Measurements from ENCODE around the gene GHRL.

Gene GHRL

DNA sequence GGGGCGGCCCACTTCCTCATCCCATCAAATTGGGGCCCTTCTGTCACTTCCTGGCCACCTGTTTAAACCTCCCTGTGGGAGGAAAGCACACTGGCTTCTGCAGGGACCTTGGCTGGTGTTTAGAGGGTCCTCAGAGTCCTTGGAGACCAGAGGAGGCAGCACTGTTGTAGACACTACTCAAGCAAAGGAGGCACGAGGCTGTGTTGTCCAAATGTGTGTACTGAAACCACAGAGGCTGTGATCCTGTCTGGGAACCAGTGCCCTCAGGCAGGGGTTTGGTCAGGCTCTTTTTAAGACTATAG lies 40.6 kb upstream of the GHRL start:
- TF ChIP-seq CTCF (IDR thresholded peaks at IDR 0.05; ENCODE audit: extremely low read depth, missing control alignments) = no peak
- DNase-seq (ENCODE audit: low spot score) = no peak

DNA sequence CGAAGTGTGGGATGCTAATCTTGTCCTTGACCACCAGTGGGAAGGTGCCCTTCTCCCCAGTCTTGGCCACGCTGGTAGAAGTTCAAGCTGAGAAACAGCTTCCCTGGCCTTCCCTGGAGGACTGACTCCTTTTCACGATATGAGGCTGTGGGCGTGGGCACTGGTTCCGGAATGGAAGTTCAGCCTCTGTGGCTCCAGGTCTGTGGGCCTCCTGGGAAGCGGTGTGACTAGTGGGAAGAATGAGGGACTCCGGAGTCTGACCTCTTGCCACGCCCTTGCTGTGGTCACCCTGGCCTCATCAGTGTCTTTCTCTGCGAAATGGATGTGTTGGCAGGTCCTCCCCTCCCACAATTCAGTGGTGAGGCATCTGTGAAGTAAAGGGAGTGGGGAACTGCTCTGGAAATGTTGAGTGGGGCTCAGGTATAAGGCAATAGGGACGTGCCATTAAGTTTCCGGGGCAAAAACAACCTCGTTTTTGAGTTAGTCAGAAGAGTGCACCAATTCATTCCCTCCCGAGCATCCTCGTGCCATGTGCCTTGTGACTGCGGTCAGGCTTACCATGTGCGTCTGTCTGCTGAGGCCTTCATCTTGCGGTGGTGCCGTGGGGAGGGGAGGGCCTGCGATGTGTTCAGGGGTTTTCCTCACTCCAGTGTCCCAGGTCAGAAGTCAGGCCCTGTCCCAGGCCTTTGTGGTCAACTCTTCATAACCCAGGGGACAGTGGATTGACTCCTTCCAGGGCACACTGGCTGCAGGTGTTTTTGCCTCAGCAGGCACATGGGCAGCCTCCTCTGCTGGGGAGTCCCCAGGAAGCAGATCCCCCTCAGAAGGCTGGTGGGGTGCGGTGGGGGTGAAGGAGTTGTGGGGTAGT lies 40.0 kb upstream of the GHRL start:
- DNase-seq (ENCODE audit: low spot score) = no peak
- no peak for TF ChIP-seq CTCF (IDR thresholded peaks at IDR 0.05; ENCODE audit: extremely low read depth, missing control alignments)

GRCh38 chr3:10331320-10331719 lies 38.6 kb upstream of the GHRL start:
- no peak for TF ChIP-seq CTCF (IDR thresholded peaks at IDR 0.05; ENCODE audit: extremely low read depth, missing control alignments)
- no peak for DNase-seq (ENCODE audit: low spot score)

DNA sequence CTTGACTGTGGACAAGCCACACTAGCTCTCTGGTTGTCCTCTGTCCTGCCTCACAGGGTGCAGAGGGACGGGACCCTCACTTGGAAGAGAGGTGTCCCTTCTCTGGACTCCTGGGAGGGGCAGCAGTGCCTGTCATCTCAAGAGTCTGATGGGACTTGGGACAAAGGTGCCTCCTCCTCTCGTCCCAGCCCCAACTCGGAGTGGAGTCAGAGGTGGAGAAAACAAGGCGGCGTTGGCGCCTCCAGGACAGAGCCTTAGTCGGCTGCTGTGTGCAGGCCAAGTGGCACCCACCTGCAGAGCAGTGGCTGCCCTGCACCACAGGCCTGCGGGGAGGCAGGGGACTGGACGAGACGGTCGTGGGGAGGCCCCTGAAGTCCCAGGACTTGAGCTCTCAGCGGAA lies 37.6 kb upstream of the GHRL start:
- no peak for TF ChIP-seq CTCF (IDR thresholded peaks at IDR 0.05; ENCODE audit: extremely low read depth, missing control alignments)
- DNase-seq (ENCODE audit: low spot score) = no peak

DNA sequence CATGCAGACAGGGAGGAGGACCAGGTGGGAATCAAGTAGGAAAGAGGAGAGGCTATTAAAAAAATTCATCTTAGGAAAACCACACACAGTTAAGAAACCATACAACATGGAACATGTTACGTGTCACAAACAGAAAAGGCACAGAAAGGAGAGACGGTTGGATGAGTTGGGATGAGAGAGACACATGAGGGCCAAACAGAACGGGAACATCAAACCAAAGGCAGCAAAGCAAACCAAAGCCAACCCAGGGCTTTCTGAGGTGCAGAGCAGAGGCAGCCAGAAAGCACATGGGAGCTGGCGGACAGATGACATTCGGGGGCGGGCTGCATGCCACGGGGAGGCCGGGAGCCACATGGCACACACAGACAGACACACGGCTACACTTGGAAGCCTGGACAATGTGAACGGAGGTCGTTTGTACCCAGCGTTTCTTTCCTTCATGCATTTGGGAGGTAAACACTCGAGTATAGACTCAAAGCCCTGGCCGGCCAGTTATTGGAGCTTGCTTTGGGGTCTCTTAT lies 36.8 kb upstream of the GHRL start:
- no peak for TF ChIP-seq CTCF (IDR thresholded peaks at IDR 0.05; ENCODE audit: extremely low read depth, missing control alignments)
- DNase-seq (ENCODE audit: low spot score) = no peak

DNA sequence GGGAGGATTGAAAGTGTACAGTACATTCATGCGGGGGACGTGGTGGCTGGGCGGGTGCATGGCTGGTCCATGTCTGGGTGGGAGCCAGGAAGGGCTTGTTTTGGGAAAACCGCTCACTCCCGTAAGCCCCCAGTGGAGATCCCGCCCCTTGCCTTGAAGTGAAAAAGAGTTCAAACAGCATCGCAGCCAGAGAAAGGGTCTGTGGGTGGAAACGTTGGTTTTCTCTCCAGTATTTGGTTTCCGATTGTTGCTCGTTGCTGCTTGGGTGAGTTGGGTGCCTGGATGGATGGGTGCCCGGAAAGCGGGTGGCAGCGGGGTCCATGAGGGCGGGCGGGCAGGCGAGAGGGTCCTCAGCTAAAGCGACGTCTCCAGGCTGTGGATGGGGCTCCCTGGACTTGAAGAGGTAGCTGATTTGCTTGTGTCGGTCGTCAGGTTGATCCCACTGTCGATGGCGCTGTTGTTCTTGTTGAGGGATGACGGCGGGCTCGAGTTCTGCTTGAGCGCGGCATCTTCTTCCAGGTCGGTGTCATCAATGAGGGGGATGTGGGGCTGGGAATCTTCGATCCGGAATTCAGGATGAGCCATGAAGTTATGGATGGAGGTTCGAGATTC lies 35.8 kb upstream of the GHRL start:
- no peak for TF ChIP-seq CTCF (IDR thresholded peaks at IDR 0.05; ENCODE audit: extremely low read depth, missing control alignments)
- no peak for DNase-seq (ENCODE audit: low spot score)

DNA sequence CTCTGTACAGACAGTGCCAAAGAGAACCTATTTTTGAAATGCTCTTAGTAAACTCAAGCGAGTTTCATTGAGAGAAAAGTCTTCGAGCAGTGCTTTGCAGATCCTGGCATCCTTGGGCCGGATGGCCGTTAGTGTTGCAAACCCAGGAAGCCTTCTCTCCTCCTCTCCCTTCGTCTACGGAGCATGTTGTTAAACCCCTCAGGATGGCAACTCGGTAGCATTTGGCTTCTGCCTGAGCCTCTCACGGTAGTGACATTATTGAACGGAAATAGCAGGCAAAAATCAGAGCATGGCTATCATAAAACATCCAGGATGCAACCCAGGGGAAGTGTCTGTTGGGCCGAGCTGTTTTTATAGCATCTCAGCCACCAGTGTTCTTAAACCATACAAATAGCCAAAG lies 34.8 kb upstream of the GHRL start:
- no peak for TF ChIP-seq CTCF (IDR thresholded peaks at IDR 0.05; ENCODE audit: extremely low read depth, missing control alignments)
- no peak for DNase-seq (ENCODE audit: low spot score)

Data from GM20000 (cell line).